B cell (primary cell): ENCODE results near the gene RNASET2. TPM values are rescaled to one million over a fixed set of nuclear protein-coding genes. Genes with fewer than 3 reads are reported as not detected.

Experiments used
- ATAC-seq: fragments of 200-7000 bp; cut with Tn5 transposase; one replicate; pipeline ENCODE4 v1.10.0; 2021; ENCODE audit warnings: low read depth, mild to moderate bottlenecking, moderate number of reproducible peaks, moderate library complexity
- CTCF ChIA-PET: fragments of 350-600 bp; sonication (Branson Sonifier 250); formaldehyde crosslinking; loops from one replicate; lab custom pipeline; 2021; ENCODE audit warnings: antibody characterized with exemption, inconsistent platforms; lab: Charles Lee
- POLR2A ChIA-PET: fragments of 350-600 bp; sonication (Branson Sonifier 250); formaldehyde crosslinking; loops from one replicate; lab custom pipeline; 2021; ENCODE audit warnings: antibody characterized with exemption; lab: Charles Lee
- DNase-seq: peaks from one replicate; pipeline ENCODE4 v3.0.0; 2013
- H2AFZ ChIP-seq: 2 replicates; pipeline ENCODE4 v1.6.1; 2012; ENCODE audit warnings: mild to moderate bottlenecking, low read depth, low read length; ENCODE audit not compliant: insufficient read depth, poor library complexity, severe bottlenecking
- H3K27ac ChIP-seq, 2 donors: 1 replicate in 1 of 2; 2 replicates in 1 of 2; pipeline ENCODE4 v1.5.1; 2012 to 2013; ENCODE audit warnings: low read length in 2 of 2, mild to moderate bottlenecking in 2 of 2, moderate library complexity in 1 of 2
- H3K27me3 ChIP-seq, 4 experiments: fragments of 200-600 bp in 1 of 4; sonication (generic) in 1 of 4; replicated peaks in 1 of 4; 1 replicate in 2 of 4; 2 replicates in 2 of 4; pipeline versions ENCODE4 v1.6.1 to v1.7.0; 2013 to 2016; ENCODE audit warnings: low read length in 3 of 4, mild to moderate bottlenecking in 2 of 4, mixed read lengths in 1 of 4, moderate library complexity in 1 of 4; ENCODE audit not compliant: insufficient read depth in 4 of 4, control insufficient read depth in 3 of 4; ENCODE audit errors: control extremely low read depth in 1 of 4
- H3K36me3 ChIP-seq, 2 experiments: replicated peaks in 1 of 2; 1 replicate in 1 of 2; 2 replicates in 1 of 2; pipeline versions ENCODE4 v1.6.1 to v1.7.1; 2013; ENCODE audit warnings: low read length in 1 of 2; ENCODE audit not compliant: insufficient read depth in 2 of 2, control insufficient read depth in 1 of 2; ENCODE audit errors: control extremely low read depth in 1 of 2, extremely low read depth in 1 of 2
- H3K4me1 ChIP-seq, 2 donors: fragments of 200-600 bp in 1 of 2; sonication (generic) in 1 of 2; 1 replicate in 1 of 2; 2 replicates in 1 of 2; pipeline versions ENCODE4 v1.5.1 to v1.6.1; 2013 to 2017; ENCODE audit warnings: low read length in 2 of 2; ENCODE audit not compliant: control insufficient read depth in 2 of 2, insufficient read depth in 2 of 2
- H3K4me2 ChIP-seq: replicated peaks from 2 replicates; pipeline ENCODE3; 2012; ENCODE audit warnings: mild to moderate bottlenecking, low read depth, low read length; ENCODE audit not compliant: poor library complexity, severe bottlenecking
- H3K4me3 ChIP-seq, 5 experiments: fragments of 200-600 bp in 1 of 5; sonication (generic) in 1 of 5; 1 replicate in 3 of 5; 2 replicates in 2 of 5; pipeline versions ENCODE4 v1.5.1 to v1.7.0; 2011 to 2016; ENCODE audit warnings: low read length in 4 of 5, mild to moderate bottlenecking in 4 of 5, low read depth in 2 of 5, control low read depth in 1 of 5, moderate library complexity in 1 of 5; ENCODE audit not compliant: insufficient read depth in 1 of 5; ENCODE audit errors: control extremely low read depth in 1 of 5, extremely low read depth in 1 of 5
- H3K79me2 ChIP-seq: fragments of 200-600 bp; sonication (generic); one replicate; pipeline ENCODE4 v1.6.0; 2016; ENCODE audit warnings: low read length; ENCODE audit not compliant: control insufficient read depth, insufficient read depth
- H3K9ac ChIP-seq: fragments of 200-600 bp; sonication (generic); 2 replicates; pipeline ENCODE4 v1.6.1; 2017; ENCODE audit warnings: mild to moderate bottlenecking, low read length, moderate library complexity
- H3K9me3 ChIP-seq, 3 donors: one replicate each; pipeline versions ENCODE4 v1.6.1 to v1.7.1; 2013; ENCODE audit warnings: low read length in 2 of 3; ENCODE audit not compliant: control insufficient read depth in 2 of 3, insufficient read depth in 1 of 3; ENCODE audit errors: control extremely low read depth in 1 of 3
- H4K20me1 ChIP-seq: 2 replicates; pipeline ENCODE4 v1.6.0; 2012; ENCODE audit warnings: mild to moderate bottlenecking, low read length; ENCODE audit not compliant: insufficient read depth, control insufficient read depth, poor library complexity, severe bottlenecking
- H3K27ac Mint-ChIP-seq: one replicate; pipeline ENCODE4 v1.8.0; 2021; ENCODE audit warnings: mixed read lengths
- H3K27me3 Mint-ChIP-seq: one replicate; pipeline ENCODE4 v1.8.0; 2021; ENCODE audit warnings: mixed read lengths
- H3K4me1 Mint-ChIP-seq: one replicate; pipeline ENCODE4 v1.8.0; 2021; ENCODE audit warnings: mixed read lengths
- H3K4me3 Mint-ChIP-seq: one replicate; pipeline ENCODE4 v1.8.0; 2021; ENCODE audit warnings: mixed read lengths
- H3K9me3 Mint-ChIP-seq: one replicate; pipeline ENCODE4 v1.8.0; 2022; ENCODE audit warnings: mixed read lengths; ENCODE audit not compliant: insufficient read depth
- CTCF ChIP-seq: fragments of 200-600 bp; IDR thresholded peaks from one replicate; pipeline ENCODE4 v1.8.0; 2022; ENCODE audit warnings: antibody characterized with exemption, mild to moderate bottlenecking
- EZH2 ChIP-seq: IDR thresholded peaks from 2 replicates; pipeline ENCODE4 v1.6.1; 2012; ENCODE audit warnings: borderline replicate concordance, low read depth, mild to moderate bottlenecking, moderate library complexity, low read length; ENCODE audit not compliant: insufficient read depth, poor library complexity, severe bottlenecking
- WGBS: methylation state at CpG from one replicate; pipeline ENCODE4 v1.1.5; 2013; ENCODE audit warnings: missing lambda C conversion rate; ENCODE audit not compliant: insufficient coverage; 5-methylcytosine and 5-hydroxymethylcytosine counted together
- intact Hi-C: fragments of 100-400 bp; cut with micrococcal nuclease; formaldehyde crosslinking; loops from one replicate; pipeline ENCODE4 v1.10.0; 2022
- polyA plus RNA-seq: library from polyadenylated mRNA; depleted of rRNA; stranded (reverse); fragments of >200 nt; gene quantifications from 2 replicates; pipeline ENCODE4 v1.2.3, GENCODE V29; 2012
- total RNA-seq, 2 donors: library from RNA; stranded (reverse); fragments of 120-200 nt in 1 of 2; gene quantifications; 1 replicate in 1 of 2; 2 replicates in 1 of 2; pipeline versions ENCODE4 v1.2.3 to v1.2.4, GENCODE V29; 2013 to 2022

The RNASET2 gene
- total and polyA plus RNA-seq, 2 donors (not counting 1 experiment from before 2014, with no cell fraction given), result 293 to 330 TPM

GRCh38 chr6:166938150-166938549, 18.2 kb downstream of the RNASET2 start:
- intact Hi-C loops, result loop anchor here (5.0 kb wide), 1 partner anchor 76 kb away; no protein-coding TSS in a partner anchor
- Histone ChIP-seq H3K9me3 (no peaks in the 10 kb centered on the region), H3K4me2 (no peak overlapping the region), H3K27me3 (no peaks in the 10 kb centered on the region), H3K79me2 (peaks cover 79% of the 10 kb centered on the region), H3K4me1 (peaks cover 10 to 11% of the 10 kb centered on the region in 2 donors), H3K4me3 (no peak overlapping the region), H4K20me1 (peaks cover 73% of the 10 kb centered on the region), H3K36me3 (peaks cover 27 to 91% of the 10 kb centered on the region in 2 experiments), H2AFZ (no peak overlapping the region), H3K27ac (no peak overlapping the region), H3K9ac (no peak overlapping the region)
- CTCF ChIA-PET, result interaction anchor here (0.7 to 5.5 kb wide), 4 partner anchors 8 to 204 kb away, joined by 3 to 38 read pairs (median 4); no protein-coding TSS in a partner anchor
- no peaks in the 10 kb centered on the region for H3K27me3 Mint-ChIP-seq
- no peak overlapping the region for H3K4me3 Mint-ChIP-seq
- TF ChIP-seq CTCF (no peak), EZH2 (no peak)
- H3K4me1 Mint-ChIP-seq, result peaks cover 23% of the 10 kb centered on the region
- no peak for DNase-seq
- no peak for ATAC-seq
- over 99% methylated on average over 12 of the region's 12 CpGs for WGBS
- H3K9me3 Mint-ChIP-seq, result no peaks in the 10 kb centered on the region
- H3K27ac Mint-ChIP-seq, result no peak overlapping the region
- POLR2A ChIA-PET, result no interaction called here

DNA sequence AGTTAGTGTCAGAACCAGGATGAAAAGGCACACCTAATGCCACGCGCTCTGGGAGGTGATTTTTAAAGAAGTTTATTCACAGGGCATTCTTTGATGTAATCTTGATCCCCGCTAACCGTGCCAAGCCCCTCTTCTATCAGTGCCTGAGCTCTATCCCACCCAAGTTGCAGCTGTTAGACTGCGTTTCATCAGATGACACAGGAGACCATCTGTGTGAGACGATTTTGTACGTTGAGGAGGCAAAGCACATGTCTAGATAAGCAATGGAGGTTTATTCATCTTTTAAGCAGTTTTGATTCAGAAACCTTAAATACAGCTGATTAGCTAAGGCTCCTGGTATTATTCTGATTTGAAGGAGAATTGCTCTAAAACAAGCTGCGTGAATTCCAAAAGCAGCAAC, 18.6 kb downstream of the RNASET2 start:
- Mint-ChIP-seq H3K4me3 (no peak overlapping the region), H3K27me3 (no peaks in the 10 kb centered on the region), H3K27ac (peak overlapping the region; percentile 26), H3K4me1 (peaks cover 23% of the 10 kb centered on the region), H3K9me3 (no peaks in the 10 kb centered on the region)
- H3K27ac ChIP-seq, result no peak overlapping the region
- whole genome bisulfite sequencing, result 100% methylated on average over 3 of the region's 8 CpGs
- intact Hi-C loops, result loop anchor here (5.0 kb wide), 1 partner anchor 75 kb away; no protein-coding TSS in a partner anchor
- H3K27me3 ChIP-seq, result no peaks in the 10 kb centered on the region
- H3K79me2 ChIP-seq, result peaks cover 79% of the 10 kb centered on the region
- H4K20me1 ChIP-seq, result peaks cover 73% of the 10 kb centered on the region
- POLR2A ChIA-PET, result no interaction called here
- H3K36me3 ChIP-seq, result peaks cover 24 to 89% of the 10 kb centered on the region in 2 experiments
- no peak for TF ChIP-seq EZH2
- TF ChIP-seq CTCF, result no peak
- no peak overlapping the region for H3K4me2 ChIP-seq
- ATAC-seq (no peak), DNase-seq (no peak)
- CTCF ChIA-PET, result interaction anchor here (1.1 to 5.5 kb wide), 4 partner anchors 8 to 204 kb away, joined by 3 to 38 read pairs (median 4); no protein-coding TSS in a partner anchor
- H3K4me1 ChIP-seq, result peaks cover 10 to 11% of the 10 kb centered on the region in 2 donors
- no peak overlapping the region for H2AFZ ChIP-seq
- H3K4me3 ChIP-seq, result no peak overlapping the region
- H3K9me3 ChIP-seq, result no peaks in the 10 kb centered on the region
- no peak overlapping the region for H3K9ac ChIP-seq
